GM21717 (cell line): ENCODE results near the gene APOA1.
"Not testable (repeated sequence)": the region's sequence is repeated elsewhere in the genome, so short reads cannot be mapped to it uniquely, and the experiment has no call there.

ENCODE experiments used
- ATAC-seq: cut with Tn5 transposase; IDR thresholded peaks from one replicate; pipeline ENCODE4 v1.9.1; 2021; ENCODE audit warnings: mild to moderate bottlenecking, moderate library complexity; ENCODE audit not compliant: unreplicated experiment

The APOA1 gene

GRCh38 chr11:116835042-116835772 is 2.2 kb downstream of the APOA1 start:
- no peak for ATAC-seq

- not testable (repeated sequence) for ATAC-seq
Observed at GRCh38 chr11:116834535-116835041, 2.8 kb downstream of the APOA1 start.

- no peak for ATAC-seq
Observed at GRCh38 chr11:116833816-116834534, 3.4 kb downstream of the APOA1 start.

- no peak for ATAC-seq
Observed at GRCh38 chr11:116833491-116833815, 4.0 kb downstream of the APOA1 start.

- no peak for ATAC-seq
Observed at GRCh38 chr11:116832350-116833290, 4.8 kb downstream of the APOA1 start.

GRCh38 chr11:116831790-116832349 is 5.6 kb downstream of the APOA1 start:
- ATAC-seq, result no peak

GRCh38 chr11:116830184-116830912 is 7.1 kb downstream of the APOA1 start:
- ATAC-seq, result no peak

- no peak for ATAC-seq
Observed at GRCh38 chr11:116829525-116830183, 7.8 kb downstream of the APOA1 start, which contains the start of gene APOC3. TSS of gene APOC3 (plus strand) at chr11:116829907. CDS start at chr11:116830583, 676 bp downstream.

GRCh38 chr11:116828632-116829524 is 8.5 kb downstream of the APOA1 start:
- no peak for ATAC-seq

- no peak for ATAC-seq
Observed at GRCh38 chr11:116827461-116827860, 10.0 kb downstream of the APOA1 start.

GRCh38 chr11:116826751-116827431 is 10.5 kb downstream of the APOA1 start:
- no peak for ATAC-seq

GRCh38 chr11:116825854-116826750 is 11.3 kb downstream of the APOA1 start:
- ATAC-seq, result no peak

GRCh38 chr11:116825434-116825833 is 12.0 kb downstream of the APOA1 start:
- no peak for ATAC-seq

GRCh38 chr11:116823031-116823843 is 14.2 kb downstream of the APOA1 start, which contains the start of gene APOA4:
TSS of gene APOA4 (minus strand) at chr11:116823304. CDS start at chr11:116823191, 113 bp downstream.
- no peak for ATAC-seq

- ATAC-seq, result no peak
Observed at GRCh38 chr11:116822575-116822974, 14.8 kb downstream of the APOA1 start.
